HCT116 (cell line): ENCODE measurements around the gene MON2. TPM values are rescaled to one million over a fixed set of nuclear protein-coding genes. Genes with fewer than 3 reads are reported as not detected.

ENCODE experiments used
- ATAC-seq: fragments of 200-7000 bp; cut with Tn5 transposase; 2 replicates; pipeline ENCODE4 v1.9.1; 2020; ENCODE audit warnings: mild to moderate bottlenecking, moderate library complexity
- BruUV-seq: library from RNA; stranded (reverse); fragments of 400-500 nt; replicated peaks from 2 replicates; lab custom pipeline; 2021; lab: Mats Ljungman, UMichigan
- CTCF ChIA-PET: fragments of 300-600 bp; sonication (Branson Sonifier 250); formaldehyde crosslinking; loops from one replicate; lab custom pipeline; 2021; ENCODE audit warnings: antibody characterized with exemption; lab: Charles Lee
- POLR2A ChIA-PET: fragments of 300-600, 350-600 bp; sonication (Branson Sonifier 250); formaldehyde crosslinking; loops from one replicate; lab custom pipeline; 2021; ENCODE audit warnings: antibody characterized with exemption; lab: Charles Lee
- RAD21 ChIA-PET, 2 experiments: fragments of 300-600 bp; sonication (Branson Sonifier 250); formaldehyde crosslinking; loops; one replicate each; lab custom pipeline; 2023; ENCODE audit warnings: low total read pairs in 2 of 2; ENCODE audit not compliant: uncharacterized antibody in 2 of 2, unreplicated experiment in 2 of 2, low non-redundant PET in 1 of 2; lab: Charles Lee
- DNase-seq: peaks from one replicate; pipeline ENCODE4 v3.0.0-alpha.2; 2010; ENCODE audit warnings: low read depth, low spot score
- H2AFZ ChIP-seq: fragments of 200-600 bp; shearing (Covaris generic), sonication (generic); 2 replicates; pipeline ENCODE4 v1.6.1; 2017; ENCODE audit warnings: low read depth, mixed run types, mixed read lengths, antibody characterized with exemption, low read length; ENCODE audit not compliant: poor library complexity, severe bottlenecking
- H3K27ac ChIP-seq: 2 replicates; pipeline ENCODE4 v1.5.1; 2012; ENCODE audit warnings: low read depth, low read length
- H3K27me3 ChIP-seq: fragments of 200-600 bp; sonication (generic); 2 replicates; pipeline ENCODE4 v1.6.1; 2016; ENCODE audit warnings: mixed run types, low read length, mixed read lengths; ENCODE audit not compliant: insufficient read depth
- H3K36me3 ChIP-seq, 2 experiments: fragments of 200-500 bp in 1 of 2; fragments of 200-600 bp in 1 of 2; sonication (Bioruptor generic) in 1 of 2; sonication (generic) in 1 of 2; 2 replicates each; pipeline versions ENCODE4 v1.5.1 to v1.6.1; 2014 to 2016; ENCODE audit warnings: low read length in 2 of 2, inconsistent platforms in 1 of 2, mixed read lengths in 1 of 2, mixed run types in 1 of 2; ENCODE audit not compliant: insufficient read depth in 2 of 2, control insufficient read depth in 1 of 2
- H3K4me1 ChIP-seq, 2 experiments: fragments of 200-600 bp in 1 of 2; sonication (generic) in 1 of 2; 2 replicates each; pipeline versions ENCODE4 v1.5.1 to v1.6.1; 2012 to 2017; ENCODE audit warnings: low read length in 2 of 2, inconsistent platforms in 1 of 2, mild to moderate bottlenecking in 1 of 2, mixed read lengths in 1 of 2, mixed run types in 1 of 2, moderate library complexity in 1 of 2; ENCODE audit not compliant: insufficient read depth in 2 of 2, control insufficient read depth in 1 of 2
- H3K4me2 ChIP-seq: fragments of 200-600 bp; sonication (generic); 2 replicates; pipeline ENCODE4 v1.6.1; 2017; ENCODE audit warnings: mixed run types, low read length, mixed read lengths
- H3K4me3 ChIP-seq, 2 experiments: fragments of 200-600 bp in 1 of 2; sonication (generic) in 1 of 2; replicated peaks in 1 of 2; 2 replicates each; pipeline ENCODE4 v1.5.1; 2011 to 2016; ENCODE audit warnings: low read length in 2 of 2, control low read depth in 1 of 2, low read depth in 1 of 2, mild to moderate bottlenecking in 1 of 2, mixed read lengths in 1 of 2, mixed run types in 1 of 2
- H3K79me2 ChIP-seq: fragments of 200-600 bp; sonication (generic); 2 replicates; pipeline ENCODE4 v1.6.1; 2017; ENCODE audit warnings: mild to moderate bottlenecking, mixed run types, low read length, moderate library complexity, mixed read lengths; ENCODE audit not compliant: insufficient read depth
- H3K9ac ChIP-seq: fragments of 200-600 bp; sonication (generic); 2 replicates; pipeline ENCODE4 v1.6.1; 2016; ENCODE audit warnings: low read length, mixed read lengths
- H3K9me2 ChIP-seq: fragments of 200-600 bp; sonication (generic), shearing (Covaris generic); 2 replicates; pipeline ENCODE4 v1.6.1; 2017; ENCODE audit warnings: mixed run types, mild to moderate bottlenecking, moderate library complexity; ENCODE audit not compliant: insufficient read depth
- H3K9me3 ChIP-seq, 2 experiments: fragments of 200-500 bp in 1 of 2; fragments of 200-600 bp in 1 of 2; sonication (Bioruptor generic) in 1 of 2; sonication (generic) in 1 of 2; 2 replicates each; pipeline ENCODE4 v1.6.1; 2014 to 2017; ENCODE audit warnings: low read length in 2 of 2, mixed read lengths in 2 of 2, inconsistent platforms in 1 of 2, low read depth in 1 of 2, mild to moderate bottlenecking in 1 of 2, mixed run types in 1 of 2, moderate library complexity in 1 of 2; ENCODE audit not compliant: control insufficient read depth in 1 of 2, insufficient read depth in 1 of 2
- H4K20me1 ChIP-seq: fragments of 200-600 bp; sonication (generic), shearing (Covaris generic); 2 replicates; pipeline ENCODE4 v1.6.1; 2017; ENCODE audit warnings: mixed run types, mild to moderate bottlenecking, moderate library complexity; ENCODE audit not compliant: insufficient read depth
- CEBPB ChIP-seq: IDR thresholded peaks from 2 replicates; pipeline ENCODE4 v1.6.1; 2012; ENCODE audit warnings: low read depth
- EZH2 ChIP-seq: fragments of 200-600 bp; sonication (generic); IDR thresholded peaks from 2 replicates; pipeline ENCODE4 v1.6.1; 2017; ENCODE audit warnings: antibody characterized with exemption, mixed run types
- FOSL1 ChIP-seq: IDR thresholded peaks from 2 replicates; pipeline ENCODE4 v1.6.1; 2012; ENCODE audit warnings: low read depth
- JUND ChIP-seq: IDR thresholded peaks from 2 replicates; pipeline ENCODE4 v1.6.1; 2012
- MAX ChIP-seq: IDR thresholded peaks from 2 replicates; pipeline ENCODE4 v1.6.1; 2012
- POLR2A ChIP-seq: IDR thresholded peaks from 2 replicates; pipeline ENCODE4 v1.7.0; 2011; ENCODE audit warnings: borderline replicate concordance; ENCODE audit not compliant: insufficient read depth, insufficient read length; ENCODE audit errors: extremely low read depth
- POLR2AphosphoS5 ChIP-seq: IDR thresholded peaks from 2 replicates; pipeline ENCODE4 v1.6.1; 2011; ENCODE audit warnings: mild to moderate bottlenecking, low read depth, low read length, moderate library complexity
- RAD21 ChIP-seq: IDR thresholded peaks from 2 replicates; pipeline ENCODE4 v1.6.1; 2012; ENCODE audit warnings: low read depth, mild to moderate bottlenecking
- SRF ChIP-seq: IDR thresholded peaks from 2 replicates; pipeline ENCODE4 v1.6.1; 2012; ENCODE audit warnings: low read depth
- TCF7L2 ChIP-seq: IDR thresholded peaks from 2 replicates; pipeline ENCODE4 v1.7.0; 2011; ENCODE audit warnings: borderline replicate concordance, inconsistent platforms; ENCODE audit not compliant: insufficient read depth, insufficient read length; ENCODE audit errors: extremely low read depth
- YY1 ChIP-seq: IDR thresholded peaks from 2 replicates; pipeline ENCODE4 v1.6.1; 2011; ENCODE audit warnings: low read length, low read depth, moderate library complexity, mild to moderate bottlenecking; ENCODE audit not compliant: insufficient replicate concordance; ENCODE audit errors: extremely low read depth
- ZFX ChIP-seq: fragments of 450-650 bp; IDR thresholded peaks from 2 replicates; pipeline ENCODE4 v1.6.1; 2017
- ZNF274 ChIP-seq: fragments of 200-500 bp; sonication (Bioruptor generic); IDR thresholded peaks from 2 replicates; pipeline ENCODE4 v1.6.1; 2014; ENCODE audit warnings: mild to moderate bottlenecking, low read depth, low read length, inconsistent platforms
- intact Hi-C: fragments of 100-400 bp; cut with micrococcal nuclease; formaldehyde crosslinking; loops from 2 replicates; pipeline ENCODE4 v1.10.0; 2022
- total RNA-seq: library from RNA; stranded (reverse); gene quantifications from one replicate; pipeline ENCODE4 v1.2.1, GENCODE V29; 2021; ENCODE audit not compliant: unreplicated experiment
- TF ChIP-seq, protein P1 (sequence below): IDR thresholded peaks from 2 replicates; pipeline ENCODE4 v1.6.1; 2011; ENCODE audit warnings: mild to moderate bottlenecking, low read length, moderate library complexity; ENCODE audit not compliant: insufficient replicate concordance; ENCODE audit errors: extremely low read depth
- TF ChIP-seq, protein P2 (sequence below): IDR thresholded peaks from 2 replicates; pipeline ENCODE4 v1.6.1; 2012

MON2 gene
- total RNA-seq, 1 experiment from 2014 or later, result 30.7 TPM

DNA sequence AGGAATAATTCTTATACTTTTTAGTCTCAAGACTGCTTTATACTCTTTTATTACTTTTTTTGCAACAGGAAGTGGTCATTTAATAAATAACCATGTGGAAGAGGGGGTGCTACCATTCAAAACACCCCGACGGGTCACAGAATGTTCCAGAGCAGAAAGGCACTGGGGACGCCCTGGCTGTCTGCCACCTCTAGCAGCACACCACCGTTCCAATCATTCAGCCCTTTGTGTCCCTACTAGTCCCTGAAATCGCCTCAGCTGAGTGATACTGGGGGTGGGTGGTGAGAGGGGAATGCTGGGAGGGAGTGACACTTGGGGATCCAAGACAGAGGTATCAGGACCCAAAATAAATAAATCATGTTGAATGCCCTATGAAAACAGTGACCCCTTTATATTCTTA lies 52.4 kb downstream of the MON2 start:
- no peak overlapping the region for H2AFZ ChIP-seq
- intact Hi-C loops, result no loop called here
- H3K4me3 ChIP-seq, result no peak overlapping the region
- BruUV-seq, result no TSS peak
- no peaks in the 10 kb centered on the region for H3K4me1 ChIP-seq
- no peak overlapping the region for H3K9ac ChIP-seq
- 0 out of 4 replicates have a peak, but pooled peaks cover 0 to 6% of the 10 kb centered on the region in 2 experiments for H3K36me3 ChIP-seq
- no peak for DNase-seq
- no peaks in the 10 kb centered on the region for H3K79me2 ChIP-seq
- CTCF ChIA-PET, result no interaction called here
- POLR2A ChIA-PET, result no interaction called here
- H3K4me2 ChIP-seq, result no peak overlapping the region
- H3K9me3 ChIP-seq, result no peaks in the 10 kb centered on the region
- RAD21 ChIA-PET, result no interaction called here
- no peak overlapping the region for H3K27ac ChIP-seq
- no peaks in the 10 kb centered on the region for H3K27me3 ChIP-seq
- H4K20me1 ChIP-seq, result no peaks in the 10 kb centered on the region
- ATAC-seq, result no peak
- no peaks in the 10 kb centered on the region for H3K9me2 ChIP-seq
- TF ChIP-seq FOSL1, result no peak
- TF ChIP-seq, protein P1, sequence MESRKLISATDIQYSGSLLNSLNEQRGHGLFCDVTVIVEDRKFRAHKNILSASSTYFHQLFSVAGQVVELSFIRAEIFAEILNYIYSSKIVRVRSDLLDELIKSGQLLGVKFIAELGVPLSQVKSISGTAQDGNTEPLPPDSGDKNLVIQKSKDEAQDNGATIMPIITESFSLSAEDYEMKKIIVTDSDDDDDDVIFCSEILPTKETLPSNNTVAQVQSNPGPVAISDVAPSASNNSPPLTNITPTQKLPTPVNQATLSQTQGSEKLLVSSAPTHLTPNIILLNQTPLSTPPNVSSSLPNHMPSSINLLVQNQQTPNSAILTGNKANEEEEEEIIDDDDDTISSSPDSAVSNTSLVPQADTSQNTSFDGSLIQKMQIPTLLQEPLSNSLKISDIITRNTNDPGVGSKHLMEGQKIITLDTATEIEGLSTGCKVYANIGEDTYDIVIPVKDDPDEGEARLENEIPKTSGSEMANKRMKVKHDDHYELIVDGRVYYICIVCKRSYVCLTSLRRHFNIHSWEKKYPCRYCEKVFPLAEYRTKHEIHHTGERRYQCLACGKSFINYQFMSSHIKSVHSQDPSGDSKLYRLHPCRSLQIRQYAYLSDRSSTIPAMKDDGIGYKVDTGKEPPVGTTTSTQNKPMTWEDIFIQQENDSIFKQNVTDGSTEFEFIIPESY, result no peak
- TF ChIP-seq ZNF274, result no peak
- TF ChIP-seq RAD21, result no peak

DNA sequence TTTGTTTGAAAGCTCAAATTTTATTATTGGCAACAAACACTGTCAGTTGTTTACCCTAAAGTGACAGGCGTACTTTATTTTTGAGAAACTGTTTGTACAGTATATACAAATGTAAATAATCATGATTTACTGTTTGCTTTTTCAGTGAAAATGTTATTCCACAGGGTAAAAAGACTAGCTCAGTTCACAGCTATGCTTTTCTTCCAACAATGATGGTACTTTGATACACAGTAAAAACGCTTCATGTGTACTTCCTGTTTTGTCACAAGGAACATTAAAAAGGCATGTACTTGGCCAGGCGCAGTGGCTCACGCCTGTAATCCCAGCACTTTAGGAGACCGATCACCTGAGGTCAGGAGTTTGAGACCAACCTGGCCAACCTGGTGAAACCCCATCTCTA lies 53.7 kb downstream of the MON2 start:
- intact Hi-C loops, result no loop called here
- H3K4me2 ChIP-seq, result no peak overlapping the region
- no peaks in the 10 kb centered on the region for H4K20me1 ChIP-seq
- ATAC-seq (no peak), DNase-seq (no peak)
- no peaks in the 10 kb centered on the region for H3K36me3 ChIP-seq
- H3K4me1 ChIP-seq, result no peaks in the 10 kb centered on the region
- no peak overlapping the region for H3K9ac ChIP-seq
- no peaks in the 10 kb centered on the region for H3K9me3 ChIP-seq
- TF ChIP-seq, protein P1, result no peak
- TF ChIP-seq EZH2, result no peak
- no peak for TF ChIP-seq CEBPB
- no peak for TF ChIP-seq TCF7L2
- no peak for TF ChIP-seq JUND
- TF ChIP-seq ZFX, result no peak
- no peak for TF ChIP-seq RAD21
- TF ChIP-seq SRF, result no peak
- no peak for TF ChIP-seq POLR2AphosphoS5
- TF ChIP-seq MAX, result no peak
- TF ChIP-seq, protein P2, sequence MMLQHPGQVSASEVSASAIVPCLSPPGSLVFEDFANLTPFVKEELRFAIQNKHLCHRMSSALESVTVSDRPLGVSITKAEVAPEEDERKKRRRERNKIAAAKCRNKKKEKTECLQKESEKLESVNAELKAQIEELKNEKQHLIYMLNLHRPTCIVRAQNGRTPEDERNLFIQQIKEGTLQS, result no peak
- TF ChIP-seq POLR2A, result no peak
- no peak for TF ChIP-seq FOSL1
- no peak for TF ChIP-seq YY1
- H3K4me3 ChIP-seq, result no peak overlapping the region
- ChIA-PET POLR2A (no interaction called here), CTCF (no interaction called here), RAD21 (no interaction called here)
- no peak overlapping the region for H3K27ac ChIP-seq
- no peak overlapping the region for H2AFZ ChIP-seq
- H3K27me3 ChIP-seq, result no peaks in the 10 kb centered on the region
- H3K9me2 ChIP-seq, result no peaks in the 10 kb centered on the region
- no peaks in the 10 kb centered on the region for H3K79me2 ChIP-seq
- no TSS peak for BruUV-seq
